Measurements from ENCODE around the gene TMEM259. TPM values are rescaled to one million over a fixed set of nuclear protein-coding genes. Genes with fewer than 3 reads are reported as not detected.
A peak's percentile ranks its signal among the peaks of the same experiment; 100 is the strongest.

TMEM259 gene
- total and polyA plus RNA-seq, 2 of the 13 experiments (the other 11 are each of a cell fraction or from before 2014, with no cell fraction given), result 64.7 to 164 TPM

GRCh38 chr19:1050989-1051788, 30.3 kb upstream of the TMEM259 start (continued):
- TF ChIP-seq ZNF333 (CRISPR knock-in tag; IDR thresholded peaks at IDR 0.05; ENCODE audit: borderline replicate concordance) (no peak), PRDM15 (CRISPR knock-in tag; IDR thresholded peaks at IDR 0.05) (no peak), ZNF784 (CRISPR knock-in tag; IDR thresholded peaks at IDR 0.05; ENCODE audit: borderline replicate concordance) (no peak), NFATC3 (CRISPR knock-in tag; IDR thresholded peaks at IDR 0.05) (no peak), ZNF83 (CRISPR knock-in tag; IDR thresholded peaks at IDR 0.05; ENCODE audit: borderline replicate concordance) (peak; percentile 97), ZNF292 (CRISPR knock-in tag; IDR thresholded peaks at IDR 0.05; ENCODE audit: borderline replicate concordance, low read depth) (0 out of 2 replicates have a peak, but pooled peaks have one; percentile 48), PHF5A (CRISPR knock-in tag; IDR thresholded peaks at IDR 0.05; ENCODE audit: low read depth, unreplicated experiment) (peak; percentile 48), GFI1 (CRISPR knock-in tag; IDR thresholded peaks at IDR 0.05; ENCODE audit: borderline replicate concordance) (no peak; the same call in 1 of the 2 replicates), ARID3A (IDR thresholded peaks at IDR 0.05; ENCODE audit: low read depth, low read length) (no peak), GABPB1 (CRISPR knock-in tag; IDR thresholded peaks at IDR 0.05) (peak; percentile 74), GTF3A (CRISPR knock-in tag; conservative IDR thresholded peaks at IDR 0.05) (0 out of 2 replicates have a peak, but pooled peaks have one; percentile 41), ZNF367 (CRISPR knock-in tag; IDR thresholded peaks at IDR 0.05; ENCODE audit: borderline replicate concordance) (no peak), MTA3 (CRISPR knock-in tag; IDR thresholded peaks at IDR 0.05) (no peak), ARNT2 (CRISPR knock-in tag; IDR thresholded peaks at IDR 0.05; ENCODE audit: low read depth) (no peak; the same call in none of the 2 replicates), FOXP1 (IDR thresholded peaks at IDR 0.05) (no peak), FOXP1 (CRISPR knock-in tag; IDR thresholded peaks at IDR 0.05) (no peak), ZC3H13 (CRISPR knock-in tag; IDR thresholded peaks at IDR 0.05) (peak; percentile 89), ZNF530 (CRISPR knock-in tag; IDR thresholded peaks at IDR 0.05; ENCODE audit: low read depth) (no peak), ZNF746 (CRISPR knock-in tag; IDR thresholded peaks at IDR 0.05) (no peak; the same call in 1 of the 2 replicates), KAT8 (CRISPR knock-in tag; IDR thresholded peaks at IDR 0.05) (no peak)

Data from HepG2 (cell line).